Calu3 (cell line): ENCODE measurements around the gene EPN3. TPM values are rescaled to one million over a fixed set of nuclear protein-coding genes. Genes with fewer than 3 reads are reported as not detected.

ENCODE experiments used
- BruUV-seq: library from RNA; stranded (reverse); fragments of 400-500 nt; replicated peaks from 2 replicates; lab custom pipeline; 2021; lab: Mats Ljungman, UMichigan
- CTCF ChIA-PET: fragments of 300-600 bp; sonication (Branson Sonifier 250); formaldehyde crosslinking; loops from one replicate; lab custom pipeline; 2022; ENCODE audit warnings: antibody characterized with exemption; lab: Charles Lee
- DNase-seq: peaks from one replicate; pipeline ENCODE4 v3.0.0; 2022
- H3K27ac Mint-ChIP-seq: one replicate; pipeline ENCODE4 v1.8.0; 2022; ENCODE audit warnings: mixed read lengths; ENCODE audit not compliant: unreplicated experiment
- H3K27me3 Mint-ChIP-seq: one replicate; pipeline ENCODE4 v1.8.0; 2022; ENCODE audit warnings: mixed read lengths; ENCODE audit not compliant: unreplicated experiment
- H3K36me3 Mint-ChIP-seq: one replicate; pipeline ENCODE4 v1.8.0; 2022; ENCODE audit warnings: mild to moderate bottlenecking, moderate library complexity, mixed read lengths; ENCODE audit not compliant: insufficient read depth, unreplicated experiment
- H3K4me1 Mint-ChIP-seq: one replicate; pipeline ENCODE4 v1.8.0; 2022; ENCODE audit warnings: mild to moderate bottlenecking, low read depth, mixed read lengths; ENCODE audit not compliant: unreplicated experiment
- H3K4me3 Mint-ChIP-seq: one replicate; pipeline ENCODE4 v1.8.0; 2022; ENCODE audit warnings: mild to moderate bottlenecking, low read depth, moderate library complexity, mixed read lengths; ENCODE audit not compliant: unreplicated experiment
- H3K9me3 Mint-ChIP-seq: one replicate; pipeline ENCODE4 v1.8.0; 2022; ENCODE audit warnings: low read depth, mixed read lengths; ENCODE audit not compliant: unreplicated experiment
- CTCF ChIP-seq: fragments of 200-600 bp; IDR thresholded peaks from one replicate; pipeline ENCODE4 v1.8.0; 2022; ENCODE audit warnings: antibody characterized with exemption; ENCODE audit not compliant: unreplicated experiment
- intact Hi-C: fragments of 100-400 bp; cut with micrococcal nuclease; formaldehyde crosslinking; loops from one replicate; pipeline ENCODE4 v1.10.0; 2022; ENCODE audit not compliant: unreplicated experiment
- total RNA-seq: library from RNA; stranded (reverse); gene quantifications from 2 replicates; pipeline ENCODE4 v1.2.3, GENCODE V29; 2022

The EPN3 gene
- total RNA-seq, 1 experiment from 2014 or later = 41.9 TPM

DNA sequence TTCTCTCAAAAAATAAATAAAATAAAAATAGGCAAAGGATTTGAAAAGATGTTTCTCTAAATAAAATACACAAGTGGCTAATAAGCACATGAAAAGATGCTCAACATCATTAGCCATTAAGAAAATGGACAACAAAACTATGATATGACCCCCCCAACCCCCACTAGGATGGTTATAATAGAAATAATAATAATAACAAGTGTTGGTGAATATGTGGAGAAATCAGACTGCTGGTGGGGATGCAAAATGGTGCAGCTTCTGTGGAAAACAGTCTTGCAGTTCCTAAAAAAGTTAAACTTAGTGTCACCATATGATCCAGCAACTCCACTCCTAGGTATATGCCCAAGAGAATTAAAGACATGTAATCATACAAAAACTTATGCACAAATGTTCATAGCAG is 33.3 kb upstream of the EPN3 start:
- CTCF ChIA-PET = no interaction called here
- Mint-ChIP-seq H3K27ac (no peak overlapping the region), H3K9me3 (no peaks in the 10 kb centered on the region), H3K36me3 (no peaks in the 10 kb centered on the region), H3K4me1 (peaks cover 10% of the 10 kb centered on the region), H3K4me3 (no peak overlapping the region), H3K27me3 (peaks cover 15% of the 10 kb centered on the region)
- BruUV-seq = no TSS peak
- no peak for DNase-seq
- intact Hi-C loops = loop anchor here (5.0 kb wide), 1 partner anchor 33 kb away; the partner anchor contains the start of gene EPN3
- TF ChIP-seq CTCF = no peak

DNA sequence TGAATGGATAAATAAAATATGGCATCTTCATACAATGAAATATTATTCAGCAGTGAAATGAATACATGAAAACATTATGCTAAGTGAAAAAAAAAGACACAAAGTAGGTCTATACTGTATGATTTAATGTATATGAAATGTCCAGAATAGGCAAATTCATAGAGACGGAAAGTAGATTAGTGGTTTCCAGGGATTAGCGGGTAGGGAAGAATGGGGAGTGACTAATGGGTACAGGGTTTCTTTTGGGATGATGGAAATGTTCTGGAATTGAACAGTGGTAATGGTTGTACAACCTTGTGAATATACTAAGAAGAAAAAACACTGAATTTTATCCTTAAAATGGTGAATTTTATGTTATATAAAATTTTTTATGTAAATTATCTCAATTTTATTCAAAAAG is 32.8 kb upstream of the EPN3 start:
- no peak for DNase-seq
- no peak for TF ChIP-seq CTCF
- no TSS peak for BruUV-seq
- Mint-ChIP-seq H3K36me3 (no peaks in the 10 kb centered on the region), H3K27ac (no peak overlapping the region), H3K4me3 (no peak overlapping the region), H3K9me3 (no peaks in the 10 kb centered on the region), H3K27me3 (peaks cover 19% of the 10 kb centered on the region), H3K4me1 (peaks cover 10% of the 10 kb centered on the region)
- intact Hi-C loops = loop anchor here (2.0 to 5.0 kb wide), 2 partner anchors 17 to 33 kb away; partner anchors contain the start of gene EPN3
- CTCF ChIA-PET = interaction anchor here (0.6 kb wide), 1 partner anchor 12 kb away, joined by 3 read pairs; no protein-coding TSS in a partner anchor

DNA sequence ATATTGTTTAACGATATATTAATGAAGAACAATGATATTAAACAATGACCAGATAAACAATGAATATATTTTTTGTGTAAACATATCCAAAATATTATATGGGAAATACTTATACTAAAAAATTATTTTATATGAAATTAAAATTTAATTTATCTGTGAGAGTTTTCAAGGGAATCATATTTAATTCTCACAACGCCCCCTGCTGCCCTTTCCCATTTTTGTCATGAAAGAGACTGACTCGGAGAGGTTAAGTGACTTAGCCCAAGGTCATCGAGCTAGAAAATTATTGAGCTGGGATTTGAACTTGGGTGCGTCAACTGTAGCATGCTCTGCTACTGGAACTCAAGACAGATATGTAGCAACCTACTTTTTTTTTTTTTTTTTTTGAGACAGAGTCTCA is 31.5 kb upstream of the EPN3 start:
- peaks cover 10% of the 10 kb centered on the region for H3K4me1 Mint-ChIP-seq
- H3K27ac Mint-ChIP-seq = no peak overlapping the region
- no peak overlapping the region for H3K4me3 Mint-ChIP-seq
- no peaks in the 10 kb centered on the region for H3K36me3 Mint-ChIP-seq
- H3K9me3 Mint-ChIP-seq = no peaks in the 10 kb centered on the region
- peak; percentile 62 for DNase-seq
- CTCF ChIA-PET = interaction anchor here (0.6 to 1.4 kb wide), 8 partner anchors 10 to 215 kb away, joined by 3 to 6 read pairs (median 3); partner anchors contain the start of gene EPN3
- TF ChIP-seq CTCF = peak; percentile 55
- intact Hi-C loops = loop anchor here (2.0 kb wide), 1 partner anchor 18 kb away; no protein-coding TSS in a partner anchor
- H3K27me3 Mint-ChIP-seq = peaks cover 19% of the 10 kb centered on the region
- no TSS peak for BruUV-seq

GRCh38 chr17:50502301-50502990 is 30.1 kb upstream of the EPN3 start:
- H3K4me1 Mint-ChIP-seq = peaks cover 10% of the 10 kb centered on the region
- intact Hi-C loops = no loop called here
- BruUV-seq = no TSS peak
- peaks cover 19% of the 10 kb centered on the region for H3K27me3 Mint-ChIP-seq
- H3K9me3 Mint-ChIP-seq = no peaks in the 10 kb centered on the region
- no peak overlapping the region for H3K4me3 Mint-ChIP-seq
- no peak overlapping the region for H3K27ac Mint-ChIP-seq
- DNase-seq = no peak
- CTCF ChIA-PET = interaction anchor here (0.6 to 1.3 kb wide), 5 partner anchors 9 to 413 kb away, joined by 3 to 4 read pairs (median 3); no protein-coding TSS in a partner anchor
- TF ChIP-seq CTCF = no peak
- peaks cover under 1% of the 10 kb centered on the region for H3K36me3 Mint-ChIP-seq
